SKM-1 (cell line): ENCODE data around the gene POLN.
"Not testable (repeated sequence)": the region's sequence is repeated elsewhere in the genome, so short reads cannot be mapped to it uniquely, and the experiment has no call there.

Experiments
- DNase-seq: peaks from one replicate; lab custom pipeline; 2025; ENCODE audit not compliant: unreplicated experiment; lab: John Stamatoyannopoulos, UW

Gene POLN

GRCh38 chr4:2044542-2045517 is 197.1 kb downstream of the POLN start:
- no peak for DNase-seq

GRCh38 chr4:2044119-2044485 is 197.8 kb downstream of the POLN start:
- no peak for DNase-seq

GRCh38 chr4:2043396-2044118 is 198.4 kb downstream of the POLN start:
- no peak for DNase-seq

- no peak for DNase-seq
Measured at GRCh38 chr4:2042947-2043395, 198.9 kb downstream of the POLN start.

- DNase-seq, result no peak
Measured at GRCh38 chr4:2042204-2042946, 199.5 kb downstream of the POLN start.

GRCh38 chr4:2041239-2042130 is 200.4 kb downstream of the POLN start:
- DNase-seq, result peak; percentile 87

- no peak for DNase-seq
Measured at GRCh38 chr4:2040391-2041238, 201.3 kb downstream of the POLN start.

GRCh38 chr4:2036866-2037265 is 205.1 kb downstream of the POLN start:
- no peak for DNase-seq

- DNase-seq, result no peak
Measured at GRCh38 chr4:2036327-2036726, 205.6 kb downstream of the POLN start.

- DNase-seq, result not testable (repeated sequence)
Measured at GRCh38 chr4:2031161-2031560, 210.8 kb downstream of the POLN start.

- DNase-seq, result not testable (repeated sequence)
Measured at GRCh38 chr4:2027120-2027519, 214.8 kb downstream of the POLN start.

GRCh38 chr4:2025817-2026216 is 216.1 kb downstream of the POLN start:
- no peak for DNase-seq

GRCh38 chr4:2024683-2025082 is 217.2 kb downstream of the POLN start:
- no peak for DNase-seq
